HG02678 (cell line): ENCODE results near the gene CALM1.

Source experiments
- ATAC-seq: cut with Tn5 transposase; IDR thresholded peaks from one replicate; pipeline ENCODE4 v1.9.1; 2021; ENCODE audit warnings: mild to moderate bottlenecking, moderate library complexity; ENCODE audit not compliant: unreplicated experiment

Gene CALM1

GRCh38 chr14:90396341-90397339 lies at the start of gene CALM1:
CALM1 (plus strand) TSS chr14:90397029; CDS start chr14:90397231, 202 bp downstream.
- ATAC-seq, result peak; percentile 61

GRCh38 chr14:90348270-90348669 lies 48.6 kb upstream of the CALM1 start:
- no peak for ATAC-seq

GRCh38 chr14:90349739-90350138 lies 47.1 kb upstream of the CALM1 start:
- ATAC-seq, result no peak

GRCh38 chr14:90354551-90355298 lies 42.1 kb upstream of the CALM1 start:
- no peak for ATAC-seq

GRCh38 chr14:90355540-90356518 lies 41.0 kb upstream of the CALM1 start:
- ATAC-seq, result no peak

GRCh38 chr14:90356925-90357324 lies 39.9 kb upstream of the CALM1 start:
- ATAC-seq, result no peak

GRCh38 chr14:90358359-90358758 lies 38.5 kb upstream of the CALM1 start:
- ATAC-seq, result no peak

- no peak for ATAC-seq
Measured at GRCh38 chr14:90361865-90362557, 34.8 kb upstream of the CALM1 start.

GRCh38 chr14:90362558-90362896 lies 34.3 kb upstream of the CALM1 start:
- ATAC-seq, result no peak

GRCh38 chr14:90368946-90369721 lies 27.7 kb upstream of the CALM1 start:
- ATAC-seq, result no peak

- no peak for ATAC-seq
Measured at GRCh38 chr14:90373887-90374286, 22.9 kb upstream of the CALM1 start.

GRCh38 chr14:90374813-90375212 lies 22.0 kb upstream of the CALM1 start:
- ATAC-seq, result no peak

- ATAC-seq, result no peak
Measured at GRCh38 chr14:90375934-90376333, 20.9 kb upstream of the CALM1 start.

- no peak for ATAC-seq
Measured at GRCh38 chr14:90378249-90378648, 18.6 kb upstream of the CALM1 start.

GRCh38 chr14:90379106-90379505 lies 17.7 kb upstream of the CALM1 start:
- ATAC-seq, result no peak

GRCh38 chr14:90381011-90381786 lies 15.6 kb upstream of the CALM1 start:
- no peak for ATAC-seq

GRCh38 chr14:90381999-90382451 lies 14.8 kb upstream of the CALM1 start:
- ATAC-seq, result no peak

GRCh38 chr14:90382491-90383125 lies 14.2 kb upstream of the CALM1 start:
- ATAC-seq, result no peak
